Thyroid gland (tissue), 4 donors: ENCODE data around the gene INPP5D. TPM values are rescaled to one million over a fixed set of nuclear protein-coding genes. Genes with fewer than 3 reads are reported as not detected.

Experiments used
- DNase-seq, 2 donors: peaks; one replicate each; pipeline ENCODE4 v3.0.0-alpha.2; 2019
- H3K27ac ChIP-seq, 3 donors: fragments of 200-600 bp; sonication (generic); 1 replicate in 2 of 3; 2 replicates in 1 of 3; pipeline ENCODE4 v1.5.1; 2016 to 2019; ENCODE audit warnings: mild to moderate bottlenecking in 1 of 3, moderate library complexity in 1 of 3
- H3K27me3 ChIP-seq: fragments of 200-600 bp; sonication (generic); one replicate; pipeline ENCODE4 v1.5.1; 2019
- H3K36me3 ChIP-seq, 2 donors: fragments of 200-600 bp; sonication (generic); one replicate each; pipeline ENCODE4 v1.5.1; 2016 to 2019
- H3K4me1 ChIP-seq, 2 donors: fragments of 200-600 bp; sonication (generic); one replicate each; pipeline ENCODE4 v1.5.1; 2017 to 2019
- H3K4me3 ChIP-seq, 3 donors: fragments of 200-600 bp; sonication (generic); replicated peaks in 1 of 3; 1 replicate in 2 of 3; 2 replicates in 1 of 3; pipeline ENCODE4 v1.5.1; 2016; ENCODE audit warnings: mild to moderate bottlenecking in 1 of 3
- H3K9me3 ChIP-seq: fragments of 200-600 bp; sonication (generic); one replicate; pipeline ENCODE4 v1.5.1; 2017
- CTCF ChIP-seq, 6 experiments: fragments of 200-600 bp in 3 of 6; fragments of 450-650 bp in 3 of 6; sonication (generic) in 3 of 6; IDR thresholded peaks; one replicate each; pipeline ENCODE4 v1.5.1; 2016 to 2019; ENCODE audit warnings: antibody characterized with exemption in 6 of 6, mild to moderate bottlenecking in 2 of 6, inconsistent platforms in 1 of 6, moderate library complexity in 1 of 6
- POLR2A ChIP-seq, 2 donors: fragments of 450-650 bp; IDR thresholded peaks; one replicate each; pipeline ENCODE4 v1.6.1; 2017; ENCODE audit warnings: antibody characterized with exemption in 2 of 2, mild to moderate bottlenecking in 2 of 2, moderate library complexity in 1 of 2
- WGBS, 2 donors: methylation state at CpG; one replicate each; pipeline ENCODE4 v1.1.5; 2017; 5-methylcytosine and 5-hydroxymethylcytosine counted together
- intact Hi-C: fragments of 100-400 bp; cut with DNase I; formaldehyde crosslinking; loops from one replicate; pipeline ENCODE4 v1.15.1; 2023
- total RNA-seq, 4 donors: library from RNA; depleted of rRNA; stranded (reverse); fragments of >200 nt; gene quantifications; one replicate each; pipeline ENCODE4 v1.2.3, GENCODE V29; 2016

Gene INPP5D
- total RNA-seq, 4 donors from 2014 or later: 7.1 to 13.4 (median 10.5) TPM

- Histone ChIP-seq H3K27ac (no peak overlapping the region), H3K4me3 (no peak overlapping the region), H3K27me3 (no peaks in the 10 kb centered on the region), H3K36me3 (no peaks in the 10 kb centered on the region), H3K9me3 (no peaks in the 10 kb centered on the region), H3K4me1 (no peaks in the 10 kb centered on the region)
- no peak for TF ChIP-seq CTCF (IDR thresholded peaks at IDR 0.05)
- TF ChIP-seq POLR2A (IDR thresholded peaks at IDR 0.05): no peak
- intact Hi-C loops: no loop called here
- WGBS, 2 donors: 53 to 61% methylated on average over 9 of the region's 9 CpGs
- DNase-seq: no peak
Observed at GRCh38 chr2:233068762-233069418, 8.7 kb downstream of the INPP5D start.

DNA sequence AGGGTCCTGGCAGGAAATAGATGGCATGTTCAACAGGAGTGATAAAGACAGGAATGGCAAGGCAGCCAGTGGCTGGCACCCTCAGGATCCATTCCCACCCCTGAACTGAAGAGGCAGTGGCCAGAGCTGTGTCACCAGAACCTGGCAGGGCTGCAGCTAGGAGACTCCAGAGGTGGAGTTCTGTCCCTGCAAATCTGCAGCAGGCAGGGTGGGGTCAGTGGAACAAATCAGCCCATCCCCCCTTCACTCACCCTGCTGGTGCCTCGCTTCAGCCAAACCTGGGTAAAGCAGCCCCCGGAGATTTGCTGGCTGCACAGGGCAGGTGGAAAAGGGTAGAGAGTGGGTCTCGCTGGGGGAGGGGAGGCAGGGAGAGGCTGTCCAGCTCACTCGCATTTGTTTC is 12.7 kb downstream of the INPP5D start:
- 78 to 100% methylated on average over 4 of the region's 4 CpGs for WGBS, 2 donors
- Histone ChIP-seq H3K27me3 (no peaks in the 10 kb centered on the region), H3K36me3 (no peaks in the 10 kb centered on the region), H3K9me3 (no peaks in the 10 kb centered on the region), H3K4me3 (no peak overlapping the region), H3K27ac (no peak overlapping the region), H3K4me1 (peaks cover 0 to 13% of the 10 kb centered on the region in 2 donors)
- intact Hi-C loops: no loop called here
- no peak for TF ChIP-seq CTCF (IDR thresholded peaks at IDR 0.05)
- no peak for TF ChIP-seq POLR2A (IDR thresholded peaks at IDR 0.05)
- DNase-seq: no peak

DNA sequence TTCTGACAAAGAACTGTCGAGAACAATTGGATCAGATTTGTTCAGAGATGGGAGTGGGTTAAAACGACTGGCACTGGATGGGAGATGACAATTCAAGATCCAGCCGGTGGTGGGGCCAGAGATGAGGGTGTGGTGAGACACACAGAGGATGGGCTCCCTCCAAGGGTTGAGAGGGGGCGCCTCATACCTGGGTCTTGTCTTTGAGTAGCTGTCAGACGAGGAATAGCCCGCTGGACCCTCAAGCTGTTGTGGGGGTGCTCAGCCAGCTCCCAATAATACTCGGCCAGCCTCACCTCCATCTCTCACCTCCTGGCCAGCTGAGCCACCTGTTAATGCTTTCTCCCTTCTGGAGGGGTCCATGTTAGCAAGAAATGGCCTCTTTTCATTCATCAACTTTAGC is 14.0 kb downstream of the INPP5D start:
- no peak for DNase-seq
- TF ChIP-seq POLR2A (IDR thresholded peaks at IDR 0.05) (no peak), CTCF (IDR thresholded peaks at IDR 0.05) (no peak)
- intact Hi-C loops: no loop called here
- 73 to 83% methylated on average over 6 to 7 of the region's 7 CpGs for WGBS, 2 donors
- peaks cover 0 to 13% of the 10 kb centered on the region in 2 donors for H3K4me1 ChIP-seq
- no peaks in the 10 kb centered on the region for H3K9me3 ChIP-seq
- H3K27ac ChIP-seq: no peak overlapping the region
- H3K36me3 ChIP-seq: no peaks in the 10 kb centered on the region
- H3K4me3 ChIP-seq: no peak overlapping the region
- H3K27me3 ChIP-seq: no peaks in the 10 kb centered on the region

GRCh38 chr2:233075141-233075965 is 15.2 kb downstream of the INPP5D start:
- Histone ChIP-seq H3K9me3 (no peaks in the 10 kb centered on the region), H3K36me3 (no peaks in the 10 kb centered on the region), H3K4me1 (peaks cover 0 to 13% of the 10 kb centered on the region in 2 donors), H3K27ac (no peak overlapping the region), H3K27me3 (no peaks in the 10 kb centered on the region), H3K4me3 (no peak overlapping the region)
- no peak for DNase-seq
- WGBS, 2 donors: 56 to 69% methylated on average over 6 of the region's 6 CpGs
- TF ChIP-seq CTCF (IDR thresholded peaks at IDR 0.05) (no peak), POLR2A (IDR thresholded peaks at IDR 0.05) (no peak)
- intact Hi-C loops: no loop called here

GRCh38 chr2:233075966-233076339 is 15.8 kb downstream of the INPP5D start:
- intact Hi-C loops: no loop called here
- no peaks in the 10 kb centered on the region for H3K27me3 ChIP-seq
- no peak for DNase-seq
- H3K36me3 ChIP-seq: no peaks in the 10 kb centered on the region
- peaks cover 0 to 13% of the 10 kb centered on the region in 2 donors for H3K4me1 ChIP-seq
- 18 to 36% methylated on average over 2 of the region's 2 CpGs for WGBS, 2 donors
- no peak overlapping the region for H3K4me3 ChIP-seq
- H3K9me3 ChIP-seq: no peaks in the 10 kb centered on the region
- no peak overlapping the region for H3K27ac ChIP-seq
- no peak for TF ChIP-seq CTCF (IDR thresholded peaks at IDR 0.05)
- TF ChIP-seq POLR2A (IDR thresholded peaks at IDR 0.05): no peak
